Effector memory CD4-positive, alpha-beta T cell (primary cell): Measurements from ENCODE around the gene ANKLE2.
A peak's percentile ranks its signal among the peaks of the same experiment; 100 is the strongest.
"Not testable (repeated sequence)": the region's sequence is repeated elsewhere in the genome, so short reads cannot be mapped to it uniquely, and the experiment has no call there.

Experiments used
- DNase-seq, 3 donors: peaks; one replicate each; pipeline ENCODE4 v3.0.0-alpha.2; 2020
- H3K27ac ChIP-seq: 2 replicates; pipeline ENCODE4 v1.7.0; 2013; ENCODE audit warnings: mild to moderate bottlenecking, low read length, moderate library complexity; ENCODE audit not compliant: insufficient read depth, poor library complexity, severe bottlenecking
- H3K27me3 ChIP-seq: replicated peaks from 2 replicates; pipeline ENCODE4 v1.7.0; 2013; ENCODE audit warnings: mild to moderate bottlenecking, low read length; ENCODE audit not compliant: insufficient read depth, control insufficient read depth, poor library complexity, severe bottlenecking
- H3K36me3 ChIP-seq: 2 replicates; pipeline ENCODE4 v1.7.0; 2013; ENCODE audit warnings: mild to moderate bottlenecking, low read length, moderate library complexity; ENCODE audit not compliant: control insufficient read depth, insufficient read depth
- H3K4me1 ChIP-seq: 2 replicates; pipeline ENCODE4 v1.7.0; 2013; ENCODE audit warnings: low read length, mild to moderate bottlenecking; ENCODE audit not compliant: control insufficient read depth, insufficient read depth, poor library complexity, severe bottlenecking
- H3K4me3 ChIP-seq: 2 replicates; pipeline ENCODE4 v1.7.0; 2013; ENCODE audit warnings: low read length, low read depth, mild to moderate bottlenecking; ENCODE audit not compliant: insufficient read depth, poor library complexity, severe bottlenecking
- H3K9me3 ChIP-seq: 2 replicates; pipeline ENCODE4 v1.7.0; 2013; ENCODE audit warnings: mild to moderate bottlenecking, low read length, moderate library complexity; ENCODE audit not compliant: control insufficient read depth

Gene ANKLE2

GRCh38 chr12:132698341-132698740, 63.3 kb downstream of the ANKLE2 start:
- Histone ChIP-seq H3K4me1 (no peaks in the 10 kb centered on the region), H3K36me3 (peaks cover 3% of the 10 kb centered on the region), H3K4me3 (no peak overlapping the region), H3K27ac (no peak overlapping the region), H3K9me3 (no peaks in the 10 kb centered on the region), H3K27me3 (no peaks in the 10 kb centered on the region)
- DNase-seq, result no peak

GRCh38 chr12:132695431-132695830, 66.2 kb downstream of the ANKLE2 start:
- Histone ChIP-seq H3K4me3 (no peak overlapping the region), H3K27ac (no peak overlapping the region), H3K36me3 (peaks cover 3% of the 10 kb centered on the region), H3K4me1 (no peaks in the 10 kb centered on the region), H3K9me3 (no peaks in the 10 kb centered on the region), H3K27me3 (no peaks in the 10 kb centered on the region)
- DNase-seq, result no peak

GRCh38 chr12:132694888-132695287, 66.7 kb downstream of the ANKLE2 start:
- H3K4me3 ChIP-seq, H3K4me1 ChIP-seq, H3K36me3 ChIP-seq, H3K9me3 ChIP-seq, H3K27me3 ChIP-seq, DNase-seq, H3K27ac ChIP-seq: not testable (repeated sequence)

GRCh38 chr12:132692030-132692429, 69.6 kb downstream of the ANKLE2 start:
- not testable (repeated sequence) for H3K4me1 ChIP-seq, DNase-seq, H3K9me3 ChIP-seq, H3K27me3 ChIP-seq, H3K27ac ChIP-seq, H3K36me3 ChIP-seq, H3K4me3 ChIP-seq

- no peaks in the 10 kb centered on the region for H3K27me3 ChIP-seq
- H3K4me3 ChIP-seq, result no peak overlapping the region
- H3K9me3 ChIP-seq, result no peaks in the 10 kb centered on the region
- no peaks in the 10 kb centered on the region for H3K36me3 ChIP-seq
- DNase-seq, result no peak
- H3K4me1 ChIP-seq, result peaks cover 7% of the 10 kb centered on the region
- H3K27ac ChIP-seq, result no peak overlapping the region
Observed at GRCh38 chr12:132690112-132690511, 71.5 kb downstream of the ANKLE2 start.

GRCh38 chr12:132689227-132689626, 72.4 kb downstream of the ANKLE2 start:
- no peak for DNase-seq
- no peaks in the 10 kb centered on the region for H3K9me3 ChIP-seq
- no peak overlapping the region for H3K27ac ChIP-seq
- peaks cover 7% of the 10 kb centered on the region for H3K4me1 ChIP-seq
- H3K36me3 ChIP-seq, result no peaks in the 10 kb centered on the region
- no peak overlapping the region for H3K4me3 ChIP-seq
- no peaks in the 10 kb centered on the region for H3K27me3 ChIP-seq

GRCh38 chr12:132687211-132688164, 74.1 kb downstream of the ANKLE2 start, which contains the start of the genes POLE and PXMP2:
Gene POLE (minus strand): TSS chr12:132687342. CDS start chr12:132687315, 27 bp downstream.
Gene PXMP2 (plus strand): TSS chr12:132687587. CDS start chr12:132687671, 84 bp downstream.
- Histone ChIP-seq H3K4me3 (peak within 1 kb of the TSS; percentile 59), H3K9me3 (no peaks in the 10 kb centered on the region), H3K27ac (peak within 1 kb of the TSS; percentile 25), H3K4me1 (peaks cover 7% of the 10 kb centered on the region), H3K36me3 (no peaks in the 10 kb centered on the region), H3K27me3 (no peaks in the 10 kb centered on the region)
- DNase-seq, result peak; percentile 84 to 88 (median 87)

GRCh38 chr12:132686825-132687210, 74.8 kb downstream of the ANKLE2 start:
- peak in 1 of 3 donors; percentile 3 for DNase-seq
- no peaks in the 10 kb centered on the region for H3K9me3 ChIP-seq

GRCh38 chr12:132685400-132685799, 76.2 kb downstream of the ANKLE2 start:
- no peak overlapping the region for H3K4me3 ChIP-seq
- no peaks in the 10 kb centered on the region for H3K27me3 ChIP-seq
- no peaks in the 10 kb centered on the region for H3K36me3 ChIP-seq
- no peak for DNase-seq
- peaks cover 7% of the 10 kb centered on the region for H3K4me1 ChIP-seq
- no peak overlapping the region for H3K27ac ChIP-seq
- no peaks in the 10 kb centered on the region for H3K9me3 ChIP-seq

More at GRCh38 chr12:132686825-132687210, 74.8 kb downstream of the ANKLE2 start:
- H3K36me3 ChIP-seq, result no peaks in the 10 kb centered on the region
- no peaks in the 10 kb centered on the region for H3K27me3 ChIP-seq
- H3K4me1 ChIP-seq, result peaks cover 7% of the 10 kb centered on the region
- peak overlapping the region; percentile 25 for H3K27ac ChIP-seq
- H3K4me3 ChIP-seq, result peak overlapping the region; percentile 59

GRCh38 chr12:132677492-132677891, 84.1 kb downstream of the ANKLE2 start:
- no peaks in the 10 kb centered on the region for H3K27me3 ChIP-seq
- no peak for DNase-seq
- no peak overlapping the region for H3K4me3 ChIP-seq
- H3K9me3 ChIP-seq, result no peaks in the 10 kb centered on the region
- H3K36me3 ChIP-seq, result peaks cover 55% of the 10 kb centered on the region
- no peak overlapping the region for H3K27ac ChIP-seq
- peaks cover 1% of the 10 kb centered on the region for H3K4me1 ChIP-seq
